Gastrocnemius medialis (tissue), 4 donors: ENCODE results near the gene PRDM5. TPM values are rescaled to one million over a fixed set of nuclear protein-coding genes. Genes with fewer than 3 reads are reported as not detected.

Source experiments
- ATAC-seq, 2 donors: fragments of 150-250 bp; one replicate each; pipeline ENCODE4 v1.9.1; 2016
- DNase-seq, 2 donors: peaks; one replicate each; pipeline ENCODE4 v3.0.0-alpha.2; 2019
- H3K27ac ChIP-seq, 4 donors: fragments of 200-600 bp; sonication (generic); 1 replicate in 1 of 4; 2 replicates in 3 of 4; pipeline ENCODE4 v1.5.1; 2016 to 2018; ENCODE audit warnings: mild to moderate bottlenecking in 2 of 4, moderate library complexity in 1 of 4
- H3K27me3 ChIP-seq, 3 donors: fragments of 200-600 bp; sonication (generic) in 2 of 3; 1 replicate in 1 of 3; 2 replicates in 2 of 3; pipeline versions ENCODE4 v1.5.1 to v1.6.0; 2016 to 2019; ENCODE audit warnings: mild to moderate bottlenecking in 1 of 3, moderate library complexity in 1 of 3
- H3K36me3 ChIP-seq, 2 donors: fragments of 200-600 bp; sonication (generic) in 1 of 2; one replicate each; pipeline ENCODE4 v1.5.1; 2017 to 2018
- H3K4me1 ChIP-seq, 2 donors: fragments of 200-600 bp; sonication (generic) in 1 of 2; one replicate each; pipeline ENCODE4 v1.5.1; 2016 to 2017; ENCODE audit warnings: mild to moderate bottlenecking in 2 of 2
- H3K4me3 ChIP-seq, 4 donors: fragments of 200-600 bp; sonication (generic) in 3 of 4; 1 replicate in 1 of 4; 2 replicates in 3 of 4; pipeline ENCODE4 v1.5.1; 2016 to 2019; ENCODE audit warnings: mild to moderate bottlenecking in 2 of 4
- H3K9me3 ChIP-seq, 3 donors: fragments of 200-600 bp; sonication (generic) in 2 of 3; 1 replicate in 1 of 3; 2 replicates in 2 of 3; pipeline ENCODE4 v1.5.1; 2016 to 2019
- POLR2A ChIP-seq, 2 donors: fragments of 450-650 bp; IDR thresholded peaks; one replicate each; pipeline ENCODE4 v1.6.1; 2017; ENCODE audit warnings: antibody characterized with exemption in 2 of 2, mild to moderate bottlenecking in 2 of 2, moderate library complexity in 2 of 2
- in situ Hi-C, 4 donors: fragments of 200-750 bp; cut with MboI; loops; one replicate each; pipeline versions ENCODE4 v1.15.0 to v1.8.0; 2017; ENCODE audit warnings: low sequenced_read_pairs in 4 of 4
- intact Hi-C: fragments of 100-400 bp; cut with DNase I; formaldehyde crosslinking; loops from one replicate; pipeline ENCODE4 v1.15.1; 2023; ENCODE audit warnings: low total_unique reads
- total RNA-seq, 4 donors: library from RNA; depleted of rRNA; stranded (reverse); fragments of >200 nt; gene quantifications; one replicate each; pipeline versions ENCODE4 v1.1.0 to v1.2.3, GENCODE V29; 2016
- TF ChIP-seq, protein P1 (sequence below), 5 experiments: fragments of 450-650 bp in 3 of 5; fragments of 200-600 bp in 2 of 5; sonication (generic) in 2 of 5; IDR thresholded peaks in 4 of 5; conservative IDR thresholded peaks in 1 of 5; 1 replicate in 4 of 5; 2 replicates in 1 of 5; pipeline ENCODE4 v1.5.1; 2016 to 2019; ENCODE audit warnings: antibody characterized with exemption in 5 of 5, mild to moderate bottlenecking in 3 of 5, moderate library complexity in 3 of 5

Gene PRDM5
- total RNA-seq, 4 donors from 2014 or later = 1.3 to 2.3 (median 1.6) TPM

DNA sequence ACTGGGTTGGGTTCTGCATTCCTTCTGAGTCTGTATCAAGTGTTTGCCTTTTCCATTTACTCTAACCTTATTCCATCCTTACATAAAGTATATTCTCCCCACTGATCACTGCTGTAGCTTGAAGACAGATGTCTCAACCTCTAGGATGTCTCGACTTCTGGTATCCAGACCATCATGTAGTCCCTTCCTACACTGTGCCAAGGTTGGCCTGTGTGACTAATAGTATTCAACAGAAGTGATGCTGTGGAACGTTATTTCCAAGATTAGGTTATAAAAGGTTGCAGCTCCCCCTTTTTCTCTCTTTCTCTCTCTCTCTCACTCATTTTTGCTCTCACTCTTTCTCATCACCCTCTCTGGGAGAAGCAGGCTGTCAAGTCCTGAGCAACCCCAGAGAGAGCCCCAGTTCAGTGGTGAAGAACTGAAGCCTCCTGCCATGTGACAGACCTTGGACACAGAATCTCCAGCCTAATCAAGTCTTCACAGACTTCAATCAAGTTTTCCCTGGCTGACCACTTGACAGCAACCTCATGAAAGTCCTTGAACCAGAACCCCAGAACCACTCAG is 75.4 kb downstream of the PRDM5 start:
- TF ChIP-seq POLR2A (IDR thresholded peaks at IDR 0.05) = no peak
- TF ChIP-seq, protein P1, sequence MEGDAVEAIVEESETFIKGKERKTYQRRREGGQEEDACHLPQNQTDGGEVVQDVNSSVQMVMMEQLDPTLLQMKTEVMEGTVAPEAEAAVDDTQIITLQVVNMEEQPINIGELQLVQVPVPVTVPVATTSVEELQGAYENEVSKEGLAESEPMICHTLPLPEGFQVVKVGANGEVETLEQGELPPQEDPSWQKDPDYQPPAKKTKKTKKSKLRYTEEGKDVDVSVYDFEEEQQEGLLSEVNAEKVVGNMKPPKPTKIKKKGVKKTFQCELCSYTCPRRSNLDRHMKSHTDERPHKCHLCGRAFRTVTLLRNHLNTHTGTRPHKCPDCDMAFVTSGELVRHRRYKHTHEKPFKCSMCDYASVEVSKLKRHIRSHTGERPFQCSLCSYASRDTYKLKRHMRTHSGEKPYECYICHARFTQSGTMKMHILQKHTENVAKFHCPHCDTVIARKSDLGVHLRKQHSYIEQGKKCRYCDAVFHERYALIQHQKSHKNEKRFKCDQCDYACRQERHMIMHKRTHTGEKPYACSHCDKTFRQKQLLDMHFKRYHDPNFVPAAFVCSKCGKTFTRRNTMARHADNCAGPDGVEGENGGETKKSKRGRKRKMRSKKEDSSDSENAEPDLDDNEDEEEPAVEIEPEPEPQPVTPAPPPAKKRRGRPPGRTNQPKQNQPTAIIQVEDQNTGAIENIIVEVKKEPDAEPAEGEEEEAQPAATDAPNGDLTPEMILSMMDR (IDR thresholded peaks at IDR 0.05 in 4 of 5, conservative IDR thresholded peaks at IDR 0.05 in 1 of 5) = no peak
- Histone ChIP-seq H3K27ac (no peak overlapping the region), H3K4me1 (no peaks in the 10 kb centered on the region), H3K36me3 (no peaks in the 10 kb centered on the region), H3K9me3 (no peaks in the 10 kb centered on the region), H3K27me3 (no peaks in the 10 kb centered on the region), H3K4me3 (no peak overlapping the region)
- intact Hi-C loops (no loop called here), in situ Hi-C loops (no loop called here)
- DNase-seq (no peak), ATAC-seq (no peak)

DNA sequence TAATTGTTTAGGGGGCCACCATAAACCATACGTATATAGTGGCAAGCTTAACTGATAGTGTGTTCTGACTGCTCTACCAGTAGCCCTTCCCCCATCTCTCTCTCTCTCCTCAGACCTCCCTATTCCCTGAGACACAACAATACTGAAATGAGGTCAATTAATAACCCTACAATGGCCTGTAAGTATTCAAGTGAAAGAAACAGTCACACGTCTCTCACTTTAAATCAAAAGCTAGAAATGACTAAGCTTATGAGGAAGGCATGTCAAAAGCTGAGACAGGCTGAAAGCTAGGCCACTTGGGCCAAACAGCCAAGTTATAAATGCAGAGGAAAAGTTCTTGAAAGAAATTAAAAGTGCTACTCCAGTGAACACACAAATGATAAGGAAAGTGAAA is 78.0 kb downstream of the PRDM5 start:
- TF ChIP-seq, protein P1 (IDR thresholded peaks at IDR 0.05 in 4 of 5, conservative IDR thresholded peaks at IDR 0.05 in 1 of 5) = no peak
- no peak for TF ChIP-seq POLR2A (IDR thresholded peaks at IDR 0.05)
- intact Hi-C loops = no loop called here
- ATAC-seq (no peak), DNase-seq (no peak)
- Histone ChIP-seq H3K4me3 (no peak overlapping the region), H3K4me1 (no peaks in the 10 kb centered on the region), H3K9me3 (no peaks in the 10 kb centered on the region), H3K27ac (no peak overlapping the region), H3K36me3 (no peaks in the 10 kb centered on the region), H3K27me3 (no peaks in the 10 kb centered on the region)
- in situ Hi-C loops = no loop called here

DNA sequence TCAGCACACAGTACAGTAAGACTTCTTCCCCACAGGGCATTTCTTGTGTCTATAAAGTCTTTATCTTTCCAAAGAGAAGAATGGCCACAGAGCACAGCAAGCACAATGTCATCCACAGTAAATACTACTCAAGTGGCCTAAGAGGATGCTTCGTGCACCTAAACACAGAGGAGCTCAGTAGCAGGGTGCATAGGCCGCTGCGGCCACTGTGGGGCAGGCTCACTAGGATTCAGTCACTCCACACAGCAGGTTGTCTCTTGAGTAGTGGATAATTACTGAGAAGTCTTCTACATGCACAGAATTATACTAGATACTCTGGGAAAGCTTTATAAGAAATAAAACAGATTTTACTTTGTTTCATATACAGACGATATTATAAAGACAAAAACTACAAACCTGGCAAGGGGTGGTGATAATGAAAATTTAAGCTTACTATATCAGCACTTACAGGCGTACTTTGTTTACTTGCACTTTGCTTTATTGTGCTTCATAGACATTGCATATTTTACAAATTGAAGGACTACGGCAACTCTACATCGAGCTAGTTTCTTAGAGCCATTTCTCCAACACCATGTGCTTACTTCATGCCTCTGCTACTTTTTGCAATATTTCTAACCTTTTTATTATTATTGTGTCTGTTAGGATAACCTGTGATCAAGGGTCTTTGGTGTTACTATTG is 78.5 kb downstream of the PRDM5 start:
- Histone ChIP-seq H3K27ac (no peak overlapping the region), H3K36me3 (no peaks in the 10 kb centered on the region), H3K27me3 (no peaks in the 10 kb centered on the region), H3K4me1 (no peaks in the 10 kb centered on the region), H3K4me3 (no peak overlapping the region), H3K9me3 (no peaks in the 10 kb centered on the region)
- in situ Hi-C loops (no loop called here), intact Hi-C loops (no loop called here)
- DNase-seq (no peak), ATAC-seq (no peak)
- TF ChIP-seq, protein P1 (IDR thresholded peaks at IDR 0.05 in 4 of 5, conservative IDR thresholded peaks at IDR 0.05 in 1 of 5) = no peak
- TF ChIP-seq POLR2A (IDR thresholded peaks at IDR 0.05) = no peak

DNA sequence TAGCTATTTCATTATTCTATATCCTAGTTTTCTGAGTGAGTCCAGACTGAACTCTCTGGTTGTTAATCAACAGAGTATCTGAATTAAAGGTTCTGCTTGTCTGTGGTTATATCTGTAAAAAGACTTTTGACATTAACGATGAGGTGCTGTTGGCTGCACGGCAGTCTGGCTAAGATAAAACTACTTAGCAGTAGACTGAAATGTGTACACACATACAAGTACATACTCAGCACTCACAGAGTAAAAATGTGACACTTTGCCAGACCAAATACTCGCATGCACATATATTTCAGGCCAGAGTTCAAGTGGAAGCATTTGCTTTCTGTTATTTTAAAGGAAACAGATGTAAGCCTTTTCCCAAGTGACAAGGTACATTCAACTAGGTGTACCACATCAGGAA is 80.5 kb downstream of the PRDM5 start:
- Histone ChIP-seq H3K36me3 (no peaks in the 10 kb centered on the region), H3K4me1 (no peaks in the 10 kb centered on the region), H3K9me3 (no peaks in the 10 kb centered on the region), H3K27me3 (no peaks in the 10 kb centered on the region), H3K4me3 (no peak overlapping the region), H3K27ac (no peak overlapping the region)
- DNase-seq = no peak
- in situ Hi-C loops (no loop called here), intact Hi-C loops (no loop called here)
- TF ChIP-seq POLR2A (IDR thresholded peaks at IDR 0.05) = no peak
- TF ChIP-seq, protein P1 (IDR thresholded peaks at IDR 0.05 in 4 of 5, conservative IDR thresholded peaks at IDR 0.05 in 1 of 5) = no peak
- no peak for ATAC-seq
